ENCODE measurements around the gene IFNAR2.

- TF ChIP-seq CTCF (IDR thresholded peaks at IDR 0.05): no peak
- TF ChIP-seq POLR2A (IDR thresholded peaks at IDR 0.05): no peak
Observed at GRCh38 chr21:33238146-33238545, 8.4 kb downstream of the IFNAR2 start.

All from adrenal gland (tissue), 5 donors.